HEK293 (cell line): ENCODE measurements around the gene PAMR1.

ENCODE experiments used
- CTCF ChIA-PET: fragments of 350-600 bp; formaldehyde crosslinking; extraction: SDS; loops from one replicate; lab custom pipeline; 2021; ENCODE audit warnings: antibody characterized with exemption; lab: Yijun Ruan, JAX
- POLR2A ChIA-PET: fragments of 300-600 bp; formaldehyde crosslinking; extraction: SDS; loops from one replicate; lab custom pipeline; 2020; ENCODE audit warnings: antibody characterized with exemption, inconsistent platforms; lab: Yijun Ruan, JAX
- H3K27ac ChIP-seq: fragments of 200-500 bp; sonication (Bioruptor generic); 2 replicates; pipeline ENCODE4 v1.5.1; 2014; ENCODE audit warnings: low read depth, low read length, control low read depth, inconsistent platforms; ENCODE audit errors: extremely low read depth
- H3K36me3 ChIP-seq, 2 experiments: fragments of 200-500 bp in 1 of 2; sonication (Bioruptor generic) in 1 of 2; 1 replicate in 1 of 2; 2 replicates in 1 of 2; pipeline ENCODE4 v1.5.1; 2014 to 2017; ENCODE audit warnings: inconsistent platforms in 2 of 2, low read length in 2 of 2; ENCODE audit not compliant: control insufficient read depth in 2 of 2, insufficient read depth in 1 of 2
- H3K4me1 ChIP-seq: fragments of 200-500 bp; sonication (Bioruptor generic); 2 replicates; pipeline ENCODE4 v1.5.1; 2014; ENCODE audit warnings: mild to moderate bottlenecking, low read length, inconsistent platforms; ENCODE audit not compliant: control insufficient read depth, insufficient read depth
- H3K4me3 ChIP-seq: 2 replicates; pipeline ENCODE4 v1.5.1; 2011; ENCODE audit warnings: low read depth, mild to moderate bottlenecking, control low read depth, low read length, moderate library complexity
- H3K9me3 ChIP-seq: fragments of 200-500 bp; sonication (Bioruptor generic); 2 replicates; pipeline ENCODE4 v1.5.1; 2014; ENCODE audit warnings: low read depth, low read length, inconsistent platforms; ENCODE audit not compliant: control insufficient read depth, insufficient read depth
- GLI4 ChIP-seq: fragments of 450-650 bp; formaldehyde crosslinking; IDR thresholded peaks from 2 replicates; pipeline ENCODE4 v1.5.1; 2016; ENCODE audit warnings: missing biosample characterization, missing genetic modification characterization
- HOXA7 ChIP-seq: sonication (generic); formaldehyde crosslinking; IDR thresholded peaks from 2 replicates; pipeline ENCODE4 v1.8.1; 2022; ENCODE audit warnings: missing genetic modification reagents, borderline replicate concordance
- WT1 ChIP-seq: fragments of 450-650 bp; formaldehyde crosslinking; IDR thresholded peaks from 2 replicates; pipeline ENCODE4 v1.5.1; 2016; ENCODE audit warnings: missing biosample characterization, missing genetic modification characterization
- YY1 ChIP-seq: fragments of 450-650 bp; formaldehyde crosslinking; IDR thresholded peaks from 2 replicates; pipeline ENCODE4 v1.5.1; 2018; ENCODE audit warnings: missing biosample characterization, missing genetic modification characterization
- ZFP37 ChIP-seq: fragments of 450-650 bp; formaldehyde crosslinking; IDR thresholded peaks from 2 replicates; pipeline ENCODE4 v1.5.1; 2016; ENCODE audit warnings: missing biosample characterization, missing genetic modification characterization
- ZFP69B ChIP-seq: fragments of 450-650 bp; formaldehyde crosslinking; IDR thresholded peaks from 2 replicates; pipeline ENCODE4 v1.5.1; 2016; ENCODE audit warnings: missing biosample characterization, missing genetic modification characterization
- ZNF112 ChIP-seq: fragments of 450-650 bp; formaldehyde crosslinking; IDR thresholded peaks from 2 replicates; pipeline ENCODE4 v1.5.0; 2017; ENCODE audit warnings: missing biosample characterization, missing genetic modification characterization
- ZNF19 ChIP-seq: fragments of 450-650 bp; formaldehyde crosslinking; IDR thresholded peaks from 2 replicates; pipeline ENCODE4; 2016; ENCODE audit warnings: missing biosample characterization, missing genetic modification characterization, low read depth
- ZNF223 ChIP-seq: fragments of 450-650 bp; formaldehyde crosslinking; IDR thresholded peaks from 2 replicates; pipeline ENCODE4 v1.5.1; 2016; ENCODE audit warnings: missing biosample characterization, missing genetic modification characterization
- ZNF292 ChIP-seq: fragments of 450-650 bp; formaldehyde crosslinking; IDR thresholded peaks from 2 replicates; pipeline ENCODE4 v1.5.1; 2016; ENCODE audit warnings: low read depth, missing biosample characterization, missing genetic modification characterization, borderline replicate concordance
- ZNF561 ChIP-seq: fragments of 450-650 bp; IDR thresholded peaks from 2 replicates; pipeline ENCODE4 v1.5.1; 2018; ENCODE audit warnings: missing biosample characterization, missing genetic modification characterization, borderline replicate concordance
- ZNF600 ChIP-seq: fragments of 450-650 bp; formaldehyde crosslinking; IDR thresholded peaks from 2 replicates; pipeline ENCODE4 v1.5.1; 2016; ENCODE audit warnings: missing biosample characterization, missing genetic modification characterization
- ZNF626 ChIP-seq: fragments of 450-650 bp; sonication (Bioruptor Pico); formaldehyde crosslinking; IDR thresholded peaks from 2 replicates; pipeline ENCODE4 v1.5.1; 2018; ENCODE audit warnings: missing biosample characterization, missing genetic modification characterization, inconsistent platforms
- ZNF629 ChIP-seq: fragments of 450-650 bp; formaldehyde crosslinking; IDR thresholded peaks from 2 replicates; pipeline ENCODE4 v1.5.1; 2017; ENCODE audit warnings: missing biosample characterization, missing genetic modification characterization
- ZNF837 ChIP-seq: fragments of 450-650 bp; formaldehyde crosslinking; IDR thresholded peaks from 2 replicates; pipeline ENCODE4 v1.5.1; 2016; ENCODE audit warnings: missing biosample characterization, missing genetic modification characterization
- ZXDB ChIP-seq: fragments of 450-650 bp; formaldehyde crosslinking; IDR thresholded peaks from 2 replicates; pipeline ENCODE4 v1.5.1; 2016; ENCODE audit warnings: missing biosample characterization, missing genetic modification characterization
- TF ChIP-seq, protein P1 (sequence below): fragments of 450-650 bp; formaldehyde crosslinking; IDR thresholded peaks from 2 replicates; pipeline ENCODE4 v1.5.1; 2016; ENCODE audit warnings: missing biosample characterization, missing genetic modification characterization
- TF ChIP-seq, protein P2 (sequence below): fragments of 450-650 bp; formaldehyde crosslinking; IDR thresholded peaks from 2 replicates; pipeline ENCODE4 v1.5.1; 2016; ENCODE audit warnings: missing biosample characterization, missing genetic modification characterization
- TF ChIP-seq, protein P3 (sequence below): fragments of 450-650 bp; formaldehyde crosslinking; IDR thresholded peaks from 2 replicates; pipeline ENCODE4 v1.5.1; 2016; ENCODE audit warnings: missing biosample characterization, missing genetic modification characterization
- TF ChIP-seq, protein P4 (sequence below): fragments of 450-650 bp; formaldehyde crosslinking; IDR thresholded peaks from 2 replicates; pipeline ENCODE4 v1.5.1; 2016; ENCODE audit warnings: missing biosample characterization, missing genetic modification characterization

Gene PAMR1

DNA sequence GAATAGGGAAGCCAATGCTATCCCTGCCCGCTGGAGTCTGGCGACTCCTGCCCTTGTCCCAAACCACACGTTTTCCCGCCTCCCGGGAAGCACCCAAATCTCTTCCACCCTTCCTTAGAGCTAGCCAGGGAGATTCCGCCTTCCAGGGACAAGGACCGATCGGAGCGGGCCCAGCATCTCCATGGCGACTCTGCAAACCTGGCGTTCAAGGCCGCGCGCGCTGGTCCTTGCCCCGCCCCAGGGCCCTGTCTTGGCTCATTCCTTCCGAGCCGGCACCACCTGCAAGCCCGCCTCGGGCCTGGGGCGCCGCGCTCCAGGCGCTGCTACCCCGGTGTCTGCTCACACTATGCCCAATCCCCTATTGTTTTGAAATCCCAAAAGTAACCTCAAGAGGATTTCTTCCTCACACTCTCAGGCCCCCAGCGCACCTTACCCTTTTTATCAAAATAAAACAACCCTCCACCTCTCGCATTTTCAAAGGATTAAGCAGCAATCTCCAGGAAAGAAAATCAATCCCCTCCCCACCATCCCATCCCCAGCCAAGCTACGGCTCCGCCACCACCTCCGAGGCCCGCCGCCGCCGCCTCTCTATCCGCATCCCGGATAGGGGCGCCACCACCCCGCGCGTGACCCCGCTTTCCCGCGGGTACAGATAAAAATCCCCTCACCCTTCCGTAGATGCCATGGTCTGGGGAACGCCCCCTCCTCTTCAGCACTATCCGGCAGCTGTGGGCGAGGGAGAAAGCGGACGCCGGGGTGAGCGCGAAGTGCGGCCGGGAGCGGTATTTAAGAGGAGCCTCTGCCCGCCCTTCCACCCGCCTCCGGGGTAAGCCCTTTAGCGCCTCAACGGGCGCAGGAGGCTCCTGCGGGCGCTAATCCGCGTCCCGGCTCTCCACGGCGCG is 106.9 kb downstream of the PAMR1 start (continued):
- TF ChIP-seq, protein P1, sequence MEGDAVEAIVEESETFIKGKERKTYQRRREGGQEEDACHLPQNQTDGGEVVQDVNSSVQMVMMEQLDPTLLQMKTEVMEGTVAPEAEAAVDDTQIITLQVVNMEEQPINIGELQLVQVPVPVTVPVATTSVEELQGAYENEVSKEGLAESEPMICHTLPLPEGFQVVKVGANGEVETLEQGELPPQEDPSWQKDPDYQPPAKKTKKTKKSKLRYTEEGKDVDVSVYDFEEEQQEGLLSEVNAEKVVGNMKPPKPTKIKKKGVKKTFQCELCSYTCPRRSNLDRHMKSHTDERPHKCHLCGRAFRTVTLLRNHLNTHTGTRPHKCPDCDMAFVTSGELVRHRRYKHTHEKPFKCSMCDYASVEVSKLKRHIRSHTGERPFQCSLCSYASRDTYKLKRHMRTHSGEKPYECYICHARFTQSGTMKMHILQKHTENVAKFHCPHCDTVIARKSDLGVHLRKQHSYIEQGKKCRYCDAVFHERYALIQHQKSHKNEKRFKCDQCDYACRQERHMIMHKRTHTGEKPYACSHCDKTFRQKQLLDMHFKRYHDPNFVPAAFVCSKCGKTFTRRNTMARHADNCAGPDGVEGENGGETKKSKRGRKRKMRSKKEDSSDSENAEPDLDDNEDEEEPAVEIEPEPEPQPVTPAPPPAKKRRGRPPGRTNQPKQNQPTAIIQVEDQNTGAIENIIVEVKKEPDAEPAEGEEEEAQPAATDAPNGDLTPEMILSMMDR (tag by site-specific recombination), result no peak
- TF ChIP-seq ZNF19 (tag by site-specific recombination) (no peak), WT1 (no peak), ZXDB (tag by site-specific recombination) (no peak), ZNF600 (peak; percentile 72), ZFP69B (tag by site-specific recombination) (peak; percentile 26; the same call in 1 of the 2 replicates)
- TF ChIP-seq, protein P2, sequence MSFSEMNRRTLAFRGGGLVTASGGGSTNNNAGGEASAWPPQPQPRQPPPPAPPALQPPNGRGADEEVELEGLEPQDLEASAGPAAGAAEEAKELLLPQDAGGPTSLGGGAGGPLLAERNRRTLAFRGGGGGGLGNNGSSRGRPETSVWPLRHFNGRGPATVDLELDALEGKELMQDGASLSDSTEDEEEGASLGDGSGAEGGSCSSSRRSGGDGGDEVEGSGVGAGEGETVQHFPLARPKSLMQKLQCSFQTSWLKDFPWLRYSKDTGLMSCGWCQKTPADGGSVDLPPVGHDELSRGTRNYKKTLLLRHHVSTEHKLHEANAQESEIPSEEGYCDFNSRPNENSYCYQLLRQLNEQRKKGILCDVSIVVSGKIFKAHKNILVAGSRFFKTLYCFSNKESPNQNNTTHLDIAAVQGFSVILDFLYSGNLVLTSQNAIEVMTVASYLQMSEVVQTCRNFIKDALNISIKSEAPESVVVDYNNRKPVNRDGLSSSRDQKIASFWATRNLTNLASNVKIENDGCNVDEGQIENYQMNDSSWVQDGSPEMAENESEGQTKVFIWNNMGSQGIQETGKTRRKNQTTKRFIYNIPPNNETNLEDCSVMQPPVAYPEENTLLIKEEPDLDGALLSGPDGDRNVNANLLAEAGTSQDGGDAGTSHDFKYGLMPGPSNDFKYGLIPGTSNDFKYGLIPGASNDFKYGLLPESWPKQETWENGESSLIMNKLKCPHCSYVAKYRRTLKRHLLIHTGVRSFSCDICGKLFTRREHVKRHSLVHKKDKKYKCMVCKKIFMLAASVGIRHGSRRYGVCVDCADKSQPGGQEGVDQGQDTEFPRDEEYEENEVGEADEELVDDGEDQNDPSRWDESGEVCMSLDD (tag by site-specific recombination), result 0 out of 2 replicates have a peak, but pooled peaks have one; percentile 41
- TF ChIP-seq, all 188 proteins: peak for 16

DNA sequence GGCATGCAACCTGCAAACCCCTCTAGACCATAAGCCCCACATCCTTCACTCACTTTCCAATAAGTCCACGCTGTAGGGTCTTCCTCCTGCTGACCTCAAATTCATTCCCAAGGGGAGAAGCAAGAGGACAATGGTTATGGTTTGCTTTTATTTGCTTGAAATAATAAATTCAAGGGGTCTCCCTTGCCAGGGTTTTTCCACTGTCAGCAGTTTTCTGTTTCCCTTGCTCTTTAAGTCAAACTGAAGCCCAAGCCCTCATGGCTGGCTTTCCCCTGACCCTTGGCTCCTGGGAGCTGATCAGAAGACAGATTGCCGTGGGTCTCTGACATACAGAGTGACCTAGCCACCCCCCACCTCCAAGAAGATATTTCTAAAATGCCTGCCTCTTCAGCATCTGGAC is 109.9 kb downstream of the PAMR1 start:
- POLR2A ChIA-PET, result no interaction called here
- Histone ChIP-seq H3K27ac (no peak overlapping the region), H3K4me1 (no peaks in the 10 kb centered on the region), H3K36me3 (no peaks in the 10 kb centered on the region), H3K4me3 (no peak overlapping the region), H3K9me3 (no peaks in the 10 kb centered on the region)
- CTCF ChIA-PET, result no interaction called here
- TF ChIP-seq ZNF629 (tag by site-specific recombination) (no peak), ZFP37 (tag by site-specific recombination) (no peak)
- TF ChIP-seq, protein P3, sequence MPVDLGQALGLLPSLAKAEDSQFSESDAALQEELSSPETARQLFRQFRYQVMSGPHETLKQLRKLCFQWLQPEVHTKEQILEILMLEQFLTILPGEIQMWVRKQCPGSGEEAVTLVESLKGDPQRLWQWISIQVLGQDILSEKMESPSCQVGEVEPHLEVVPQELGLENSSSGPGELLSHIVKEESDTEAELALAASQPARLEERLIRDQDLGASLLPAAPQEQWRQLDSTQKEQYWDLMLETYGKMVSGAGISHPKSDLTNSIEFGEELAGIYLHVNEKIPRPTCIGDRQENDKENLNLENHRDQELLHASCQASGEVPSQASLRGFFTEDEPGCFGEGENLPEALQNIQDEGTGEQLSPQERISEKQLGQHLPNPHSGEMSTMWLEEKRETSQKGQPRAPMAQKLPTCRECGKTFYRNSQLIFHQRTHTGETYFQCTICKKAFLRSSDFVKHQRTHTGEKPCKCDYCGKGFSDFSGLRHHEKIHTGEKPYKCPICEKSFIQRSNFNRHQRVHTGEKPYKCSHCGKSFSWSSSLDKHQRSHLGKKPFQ (tag by site-specific recombination), result no peak

DNA sequence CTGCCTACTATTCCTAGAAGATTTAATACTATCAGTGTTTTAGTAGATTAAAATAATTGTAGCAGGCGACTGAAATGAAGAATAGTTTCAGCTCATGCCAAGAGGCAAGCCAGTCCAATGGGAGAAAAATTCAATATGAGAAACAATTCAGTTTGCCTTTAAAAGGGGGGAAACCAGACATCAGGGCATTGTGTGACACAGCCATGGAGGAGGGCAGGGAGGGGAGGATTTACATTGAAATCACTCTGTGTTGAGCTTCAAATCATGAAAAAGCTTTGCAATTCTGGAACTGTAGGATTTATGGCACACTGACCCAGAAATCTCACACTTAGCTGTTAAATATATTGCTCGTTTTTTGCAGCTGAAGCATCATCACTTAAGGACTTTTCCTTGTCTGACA is 110.6 kb downstream of the PAMR1 start:
- TF ChIP-seq ZNF112 (tag by site-specific recombination), result no peak
- TF ChIP-seq YY1 (tag by site-specific recombination), result no peak
- TF ChIP-seq, all 188 proteins: peak for 0
- Histone ChIP-seq H3K36me3 (no peaks in the 10 kb centered on the region), H3K4me1 (no peaks in the 10 kb centered on the region), H3K9me3 (no peaks in the 10 kb centered on the region), H3K4me3 (no peak overlapping the region), H3K27ac (no peak overlapping the region)
- CTCF ChIA-PET, result interaction anchor here (0.8 kb wide), 1 partner anchor 373 kb away, joined by 3 read pairs; no protein-coding TSS in a partner anchor
- POLR2A ChIA-PET, result no interaction called here

DNA sequence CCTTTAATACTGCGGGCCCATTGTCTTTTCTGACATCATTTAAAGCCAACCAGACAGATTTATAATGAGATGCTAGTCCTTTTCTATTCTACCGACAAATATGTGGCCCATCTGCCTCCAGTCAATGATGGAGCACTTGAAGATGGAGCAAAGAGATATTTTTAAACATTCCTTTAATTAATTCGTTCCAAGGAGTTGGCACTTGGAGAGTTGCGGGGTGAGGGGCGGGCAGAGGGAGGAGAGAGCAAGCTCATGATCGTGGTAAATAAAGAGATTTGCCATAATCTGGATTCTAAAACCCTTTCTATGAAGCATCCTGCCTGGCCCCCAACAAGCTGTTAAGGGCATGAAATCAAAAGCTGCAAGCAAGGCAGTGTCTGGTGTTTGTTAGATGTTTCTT is 111.1 kb downstream of the PAMR1 start:
- no peaks in the 10 kb centered on the region for H3K4me1 ChIP-seq
- ChIA-PET POLR2A (no interaction called here), CTCF (interaction anchor here (0.8 kb wide), 1 partner anchor 373 kb away, joined by 3 read pairs; no protein-coding TSS in a partner anchor)
- no peaks in the 10 kb centered on the region for H3K9me3 ChIP-seq
- H3K36me3 ChIP-seq, result no peaks in the 10 kb centered on the region
- no peak overlapping the region for H3K4me3 ChIP-seq
- no peak overlapping the region for H3K27ac ChIP-seq
- no peak for TF ChIP-seq GLI4 (tag by site-specific recombination)
- TF ChIP-seq ZXDB (tag by site-specific recombination), result no peak
- no peak for TF ChIP-seq ZNF626 (tag by site-specific recombination)
- TF ChIP-seq HOXA7 (CRISPR knock-in tag), result no peak
- TF ChIP-seq ZNF837 (tag by site-specific recombination), result no peak
- TF ChIP-seq ZNF292 (tag by site-specific recombination), result no peak
- TF ChIP-seq, protein P4, sequence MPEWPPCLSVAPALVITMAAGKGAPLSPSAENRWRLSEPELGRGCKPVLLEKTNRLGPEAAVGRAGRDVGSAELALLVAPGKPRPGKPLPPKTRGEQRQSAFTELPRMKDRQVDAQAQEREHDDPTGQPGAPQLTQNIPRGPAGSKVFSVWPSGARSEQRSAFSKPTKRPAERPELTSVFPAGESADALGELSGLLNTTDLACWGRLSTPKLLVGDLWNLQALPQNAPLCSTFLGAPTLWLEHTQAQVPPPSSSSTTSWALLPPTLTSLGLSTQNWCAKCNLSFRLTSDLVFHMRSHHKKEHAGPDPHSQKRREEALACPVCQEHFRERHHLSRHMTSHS (tag by site-specific recombination), result no peak
- TF ChIP-seq ZNF223 (tag by site-specific recombination), result no peak
- no peak for TF ChIP-seq ZNF561
- TF ChIP-seq, protein P3 (tag by site-specific recombination), result no peak
